Limb (tissue), 2 donors: ENCODE data around the gene PSMB10.
"Not testable (repeated sequence)": the region's sequence is repeated elsewhere in the genome, so short reads cannot be mapped to it uniquely, and the experiment has no call there.

Source experiments
- DNase-seq, 2 donors: peaks; one replicate each; pipeline ENCODE4 v3.0.0-alpha.2; 2016; ENCODE audit errors: extremely low spot score in 2 of 2

The PSMB10 gene

DNA sequence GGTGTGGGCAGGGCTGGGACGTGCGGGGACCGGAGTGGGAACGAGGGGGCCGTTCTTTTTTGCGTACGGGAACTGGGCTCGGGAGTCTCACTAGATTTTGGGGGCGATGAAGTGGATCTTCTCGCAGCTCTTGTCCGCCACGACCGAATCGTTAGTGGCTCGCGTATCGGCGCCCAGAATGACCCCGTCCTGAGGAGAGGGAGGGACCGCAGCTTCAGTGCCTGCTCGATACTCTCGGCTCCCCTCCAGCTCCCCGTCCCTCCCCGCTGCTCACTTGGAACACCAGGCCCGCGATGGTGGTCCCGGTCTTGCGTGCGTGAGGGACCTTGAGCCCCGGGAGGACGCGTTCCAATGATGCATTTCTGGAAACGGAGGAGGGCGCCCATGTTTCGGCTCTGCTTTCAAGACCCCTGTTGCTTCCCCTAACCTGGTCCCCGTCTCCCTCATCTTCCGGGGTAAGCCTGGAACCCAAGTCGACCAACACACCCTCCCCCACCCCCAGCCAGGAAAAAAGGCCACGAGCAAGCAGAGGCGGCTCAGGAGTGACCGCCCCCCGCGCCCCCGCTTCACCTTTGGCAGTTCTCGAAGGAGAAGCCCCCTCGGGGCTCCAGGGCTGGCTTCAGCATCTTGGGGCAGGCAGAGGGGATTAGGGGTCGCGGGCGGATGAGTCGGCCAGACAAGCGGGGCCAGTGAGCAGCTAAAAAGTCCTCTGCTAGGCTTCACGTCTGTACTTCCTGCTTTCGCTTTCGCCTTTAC, at the start of gene PSMB10:
TSS of gene PSMB10 (minus strand) at position 727 of the 756 bp plus-strand sequence. CDS start at position 626, 101 bp downstream.
- peak; percentile 32 to 68 for DNase-seq

DNA sequence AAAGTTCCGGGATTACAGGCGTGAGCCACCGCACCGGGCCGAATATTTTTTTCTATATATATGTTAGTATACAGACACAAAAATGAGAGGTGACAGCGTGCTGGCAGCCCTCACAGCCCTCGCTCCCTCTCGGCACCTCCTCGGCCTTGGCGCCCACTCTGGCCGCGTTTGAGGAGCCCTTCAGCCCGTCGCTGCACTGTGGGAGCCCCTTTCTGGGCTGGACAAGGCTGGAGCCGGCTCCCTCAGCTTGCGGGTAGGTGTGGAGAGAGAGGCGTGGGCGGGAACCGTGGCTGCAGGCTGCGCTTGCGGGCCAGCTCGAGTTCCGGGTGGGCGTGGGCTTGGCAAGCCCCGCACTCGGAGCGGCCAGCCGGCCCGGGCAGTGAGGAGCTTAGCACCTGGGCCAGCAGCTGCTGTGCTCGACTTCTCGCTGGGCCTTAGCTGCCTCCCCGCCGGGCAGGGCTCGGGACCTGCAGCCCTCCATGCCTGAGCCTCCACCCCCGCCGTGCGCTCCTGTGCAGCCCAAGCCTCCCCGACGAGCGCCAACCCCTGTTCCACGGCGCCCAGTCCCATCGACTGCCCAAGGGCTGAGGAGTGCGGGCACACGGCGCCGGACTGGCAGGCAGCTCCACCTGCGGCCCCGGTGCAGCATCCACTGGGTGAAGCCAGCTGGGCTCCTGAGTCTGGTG, 45.5 kb upstream of the PSMB10 start:
- DNase-seq = no peak

DNA sequence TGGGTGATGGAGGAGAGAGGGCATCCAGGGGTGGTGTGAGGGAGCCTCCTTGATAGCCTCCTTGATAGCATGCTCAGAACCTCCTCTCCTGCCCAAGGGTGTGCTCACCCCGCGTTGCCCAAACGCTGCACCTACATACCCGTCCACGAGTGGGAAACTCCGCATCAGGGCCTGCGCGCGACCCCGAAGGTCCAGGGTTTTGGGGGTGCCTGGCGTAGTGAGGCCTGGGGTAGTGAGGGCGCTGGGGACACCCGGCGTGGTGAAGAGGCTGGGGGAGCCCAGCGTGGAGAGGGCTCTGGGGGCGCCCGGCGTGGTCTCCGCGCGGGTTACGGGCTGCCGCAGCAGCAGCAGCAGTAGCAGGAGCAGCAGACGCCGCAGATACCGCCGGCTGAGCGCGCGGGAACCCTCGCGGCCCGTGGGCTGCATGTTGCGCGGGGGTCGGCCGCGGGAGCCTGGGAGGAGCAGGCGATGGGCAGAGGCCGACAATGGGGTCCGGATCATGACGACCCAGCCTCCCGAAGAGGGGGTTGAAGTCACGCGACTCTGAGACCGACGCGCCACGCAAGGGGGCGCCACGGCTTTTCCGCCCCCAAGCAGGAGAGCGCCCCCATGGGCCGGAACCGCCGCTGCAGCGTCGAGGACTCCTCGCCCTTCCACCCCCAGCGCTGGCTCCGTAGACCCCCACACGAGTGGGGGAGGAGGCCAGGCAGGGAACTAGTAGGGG, 43.5 kb upstream of the PSMB10 start, which contains the start of gene DPEP3:
TSS of gene DPEP3 (minus strand) at position 545 of the 724 bp plus-strand sequence. CDS start at position 426, 119 bp downstream.
- DNase-seq = no peak

DNA sequence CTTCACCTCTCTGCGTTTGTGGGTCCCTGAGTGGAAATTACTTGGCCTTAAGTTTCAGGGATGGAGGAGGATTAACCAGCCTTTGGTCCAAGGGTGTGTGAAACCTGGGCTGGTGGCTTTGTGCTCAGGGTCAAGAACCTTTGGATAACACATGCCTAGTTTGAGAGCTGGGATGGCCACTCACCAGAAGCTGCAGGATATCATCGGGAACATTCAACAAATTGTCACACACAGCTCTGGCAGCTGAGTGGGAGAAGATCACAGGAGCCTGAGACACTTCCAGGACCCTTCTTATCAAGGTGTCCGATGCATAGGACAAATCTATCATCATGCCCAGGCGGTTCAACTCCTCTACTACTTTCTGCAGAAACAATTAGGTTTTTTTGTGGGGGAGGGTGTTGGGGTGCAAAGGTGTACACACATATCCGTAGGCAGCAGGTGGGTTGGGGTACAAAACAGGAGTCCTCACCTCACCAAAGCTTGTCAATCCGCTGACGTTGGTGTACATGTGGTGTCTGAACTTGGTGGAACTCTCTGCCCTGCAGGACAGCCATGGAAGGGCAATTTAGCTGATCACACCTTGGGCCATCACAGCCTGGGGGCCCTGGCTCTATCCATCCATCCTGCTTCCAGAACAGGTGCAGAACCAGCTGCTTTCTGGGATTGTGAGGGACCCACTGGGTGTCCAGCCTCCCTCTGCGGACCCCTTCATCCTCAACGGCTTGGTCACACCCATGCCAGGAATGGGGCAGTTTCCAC, 41.0 kb upstream of the PSMB10 start:
- no peak for DNase-seq

DNA sequence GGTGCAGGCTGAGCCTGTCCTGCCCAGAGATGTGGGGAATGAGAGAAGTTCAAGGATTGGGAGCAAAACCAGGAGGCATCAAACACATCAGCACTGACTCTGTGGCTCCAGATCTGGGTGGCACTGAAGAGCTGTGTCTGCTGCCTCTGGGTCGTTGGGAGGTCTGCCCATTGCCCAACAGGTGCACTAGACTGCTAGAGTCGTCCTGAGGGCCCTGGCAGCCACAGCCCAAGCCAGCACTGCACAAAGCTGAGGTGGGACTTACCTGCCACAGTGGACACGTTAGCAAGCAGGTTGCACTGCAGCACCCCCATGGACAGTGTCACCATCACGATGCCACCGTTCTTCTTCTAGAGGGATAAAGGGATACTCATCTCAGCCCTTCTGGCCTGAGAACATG, 40.4 kb upstream of the PSMB10 start:
- DNase-seq = no peak

DNA sequence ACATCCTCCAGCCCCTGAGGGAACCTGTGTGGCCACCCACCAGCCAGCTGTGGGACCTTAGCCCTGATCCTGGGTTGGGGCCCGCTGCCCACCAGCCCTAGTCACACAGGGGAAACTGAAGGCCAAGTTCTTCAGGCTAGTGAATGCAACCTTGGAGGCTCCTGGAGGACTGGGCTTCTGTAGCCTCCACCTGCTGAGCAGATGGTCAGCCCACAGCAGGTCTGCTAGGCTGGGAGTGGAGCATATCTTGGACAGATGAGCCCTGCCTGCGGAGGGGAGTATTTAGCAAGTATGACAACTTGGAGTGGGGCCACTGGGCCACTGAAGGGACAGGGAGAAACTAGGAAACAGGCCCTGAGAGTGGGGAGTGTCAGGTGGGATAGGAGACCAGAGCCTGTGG, 39.6 kb upstream of the PSMB10 start:
- no peak for DNase-seq

DNA sequence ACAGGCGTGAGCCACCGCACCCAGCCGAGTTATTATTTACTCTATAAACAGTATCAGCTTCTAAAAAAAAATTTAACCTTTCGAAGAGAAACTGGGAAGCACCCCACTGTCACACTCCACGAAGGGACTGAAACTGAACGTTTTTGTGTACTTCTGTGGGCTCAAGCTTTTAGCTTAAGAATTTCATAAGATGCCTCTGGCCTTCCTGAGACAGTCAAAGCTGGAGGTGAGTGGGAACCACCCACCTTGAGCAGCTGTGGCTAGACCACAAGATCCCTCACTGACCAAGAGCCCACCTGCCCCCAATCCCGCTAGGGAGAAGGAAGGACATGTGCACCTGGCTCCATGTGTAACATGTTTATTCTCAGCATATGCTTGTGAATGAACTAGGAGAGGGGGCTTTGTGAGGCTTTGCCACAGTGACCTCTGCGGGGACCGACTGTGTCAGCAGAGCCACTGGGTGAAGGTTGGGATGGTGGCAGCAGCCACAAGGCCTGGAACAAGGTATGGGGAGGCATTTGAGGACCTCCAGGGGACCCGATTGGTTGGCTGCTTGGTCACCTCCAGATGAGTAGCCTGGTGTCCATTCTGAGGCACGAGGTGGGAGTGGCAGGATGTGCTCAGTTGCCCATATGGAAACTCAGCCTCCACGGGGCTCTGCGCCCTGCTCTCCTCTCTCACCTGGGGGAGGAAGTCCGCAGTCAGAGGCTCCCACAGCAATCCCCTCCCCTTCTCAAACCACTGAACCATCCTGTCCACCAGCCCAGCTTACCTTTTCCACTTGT, 38.9 kb upstream of the PSMB10 start:
- no peak for DNase-seq

DNA sequence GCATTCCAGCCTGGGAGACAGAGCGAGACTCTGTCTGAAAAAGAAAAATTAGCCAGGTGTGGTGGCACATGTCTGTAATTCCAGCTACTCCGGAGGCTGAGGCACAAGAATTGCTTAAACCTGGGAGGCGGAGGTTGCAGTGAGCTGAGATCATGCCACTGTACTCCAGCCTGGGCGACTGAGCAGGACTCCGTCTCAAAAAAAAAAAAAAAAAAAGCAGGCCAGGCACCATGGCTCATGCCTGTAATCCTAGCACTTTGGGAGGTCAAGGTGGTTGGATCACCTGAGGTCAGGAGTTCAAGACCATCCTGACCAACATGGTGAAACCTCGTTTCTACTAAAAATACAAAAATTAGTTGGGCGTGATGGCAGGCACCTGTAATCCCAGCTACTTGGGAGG, 35.6 kb upstream of the PSMB10 start:
- DNase-seq = not testable (repeated sequence)

DNA sequence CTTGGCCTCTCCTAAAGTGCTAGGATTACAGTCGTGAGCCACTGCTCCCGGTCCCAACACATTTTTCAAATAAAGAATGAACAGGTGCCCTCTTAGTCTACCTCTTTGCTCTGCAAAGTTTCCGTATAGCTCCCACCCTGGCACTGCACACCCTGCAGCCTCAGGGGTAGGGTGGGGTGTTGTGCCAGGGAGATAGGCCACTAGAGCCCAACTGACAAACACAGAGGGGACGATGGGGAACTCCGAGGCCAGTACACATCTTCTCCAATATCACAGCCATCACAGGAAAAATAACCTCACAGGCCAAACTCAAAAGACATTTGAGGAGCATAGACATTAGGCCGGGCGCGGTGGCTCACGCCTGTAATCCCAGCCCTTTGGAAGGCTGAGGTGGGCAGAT, 34.5 kb upstream of the PSMB10 start:
- no peak for DNase-seq

DNA sequence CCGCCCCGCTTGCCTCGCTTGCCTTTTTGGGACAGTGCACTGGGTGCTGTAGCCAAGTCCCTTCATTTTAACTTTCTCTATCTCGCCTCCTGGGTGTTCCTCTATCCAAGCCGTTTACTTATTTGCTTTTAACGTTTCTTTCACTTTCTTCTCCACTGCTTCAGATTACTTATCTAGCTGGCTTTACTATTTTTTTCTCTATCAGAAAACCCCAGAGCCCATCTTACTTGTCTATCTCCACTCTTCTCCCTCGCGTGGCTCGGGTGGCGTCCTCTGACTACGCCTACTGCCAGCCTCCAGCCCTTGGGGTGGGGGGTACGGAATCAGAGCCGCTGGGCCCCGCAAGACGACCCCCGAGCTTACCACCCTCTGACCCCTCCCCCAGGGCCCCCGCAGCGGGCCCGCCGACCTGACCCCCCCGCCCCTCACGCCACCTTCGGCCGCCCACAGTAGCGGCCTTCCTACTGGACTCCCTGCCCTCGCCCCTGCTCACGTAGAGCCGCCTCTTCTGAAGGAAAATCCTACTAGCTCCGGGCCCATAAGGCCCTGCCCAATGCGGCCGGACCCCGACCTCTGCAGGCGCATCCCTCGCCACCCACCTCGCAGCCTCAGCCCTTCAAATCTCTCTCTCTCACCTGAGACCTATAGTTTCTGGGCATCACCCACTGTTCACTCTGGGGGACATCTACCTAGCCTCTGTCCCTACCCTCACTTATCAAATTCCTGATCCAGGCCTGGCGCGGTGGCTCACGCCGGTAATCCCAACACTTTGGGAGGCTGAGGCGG, 32.8 kb upstream of the PSMB10 start:
- DNase-seq = no peak

DNA sequence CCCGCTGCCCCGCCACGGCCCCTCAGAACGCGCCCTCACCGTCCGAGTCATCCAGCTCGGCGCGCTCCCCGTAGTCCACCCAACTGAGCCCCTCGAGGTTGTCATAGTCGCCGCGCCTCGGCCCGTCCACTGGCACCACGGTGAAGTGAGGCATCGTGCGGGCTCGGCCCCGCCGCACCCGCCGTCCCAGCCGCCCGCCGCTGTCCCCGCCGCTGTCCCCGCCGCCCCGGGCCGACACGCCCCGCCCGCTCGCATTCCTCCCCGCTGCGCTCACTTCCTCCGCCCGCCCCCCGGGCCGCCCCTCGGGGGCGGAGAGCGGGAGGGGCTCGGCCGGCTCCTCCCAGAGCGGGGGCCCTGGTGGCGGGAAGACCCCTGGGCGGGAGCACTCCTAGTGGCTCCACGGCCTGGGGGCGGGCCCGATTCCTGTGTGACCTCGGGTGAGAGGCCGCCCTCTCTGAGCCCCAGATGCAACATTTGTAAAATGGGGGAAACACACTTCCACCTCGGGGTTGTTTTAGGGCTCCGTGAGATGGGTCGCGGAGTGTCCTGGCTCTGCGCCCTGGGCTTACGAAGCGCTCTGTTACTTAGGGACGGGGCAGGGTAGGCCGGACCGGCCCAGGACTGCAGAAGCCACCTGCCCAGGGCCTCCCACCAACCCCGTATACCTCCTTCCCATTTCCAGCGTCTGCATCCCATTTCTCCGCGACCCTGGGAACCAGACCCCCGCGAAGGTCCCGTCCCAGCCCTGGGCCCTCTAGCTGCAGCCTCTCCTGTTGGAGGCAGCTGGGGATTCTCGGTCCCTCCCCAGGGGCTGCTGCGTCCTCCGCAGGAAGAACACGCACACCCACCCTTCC, 32.0 kb upstream of the PSMB10 start, which contains the start of gene SLC12A4:
TSS of gene SLC12A4 (minus strand) at position 238 of the 854 bp plus-strand sequence. CDS start at position 154, 84 bp downstream.
- peak; percentile 91 for DNase-seq

DNA sequence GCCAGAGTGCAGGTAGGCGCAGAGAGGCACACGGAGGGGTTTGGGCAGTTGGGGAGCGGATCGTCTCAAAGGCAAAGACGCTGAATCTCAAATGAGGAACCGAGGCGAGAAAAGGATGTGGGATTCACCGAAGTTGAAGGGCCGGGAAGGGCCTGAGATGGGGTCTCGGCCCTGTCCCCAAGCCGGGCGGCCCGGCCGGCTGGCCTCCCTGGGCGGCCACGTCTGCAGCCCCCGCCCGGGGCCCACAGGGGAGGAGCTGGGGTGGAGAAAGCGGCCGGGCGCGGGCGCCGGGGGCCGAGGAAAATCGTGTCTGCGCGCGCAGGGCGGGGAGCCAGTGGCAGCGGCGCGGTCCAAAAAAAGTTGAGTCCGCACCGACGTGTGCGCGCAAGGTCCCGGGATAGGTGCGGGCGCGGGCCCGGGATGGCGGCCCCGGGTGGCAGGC, 31.3 kb upstream of the PSMB10 start:
- peak in 1 of 2 donors; percentile 79 for DNase-seq

DNA sequence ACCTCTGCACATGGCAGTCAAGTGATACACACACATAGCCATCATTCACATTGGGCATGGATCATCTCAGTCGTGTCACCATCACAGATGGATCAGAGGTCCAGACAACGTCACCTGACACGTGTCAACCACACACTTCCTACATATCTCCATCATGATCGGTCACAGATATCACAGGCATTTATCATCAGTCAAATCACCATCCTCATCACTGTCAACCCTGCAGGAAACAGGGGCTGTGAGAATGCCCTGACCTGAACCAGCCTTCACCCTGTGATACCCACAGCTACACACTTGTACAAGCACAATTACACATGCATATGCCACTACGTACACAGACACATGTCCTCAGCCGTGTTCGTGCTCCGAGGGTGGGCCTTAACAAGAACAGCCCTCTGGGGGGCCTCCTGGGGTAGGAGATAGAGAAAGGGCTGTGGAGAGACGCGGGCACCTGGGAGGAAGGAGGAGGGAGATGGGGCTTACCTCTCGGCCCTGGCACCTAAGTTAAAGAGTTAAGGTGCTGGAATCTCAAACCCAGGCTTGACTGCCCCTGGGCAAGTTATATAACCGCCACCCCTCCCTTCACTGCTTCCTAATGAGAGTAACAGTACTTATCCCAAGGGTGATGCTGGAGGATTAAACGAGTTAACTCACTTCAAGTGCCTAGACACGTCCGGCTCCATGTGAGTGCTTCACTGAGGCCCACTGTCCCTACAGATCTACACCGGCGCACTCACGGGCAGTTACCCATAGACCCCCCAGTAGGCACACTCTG, 30.7 kb upstream of the PSMB10 start:
- DNase-seq = no peak

DNA sequence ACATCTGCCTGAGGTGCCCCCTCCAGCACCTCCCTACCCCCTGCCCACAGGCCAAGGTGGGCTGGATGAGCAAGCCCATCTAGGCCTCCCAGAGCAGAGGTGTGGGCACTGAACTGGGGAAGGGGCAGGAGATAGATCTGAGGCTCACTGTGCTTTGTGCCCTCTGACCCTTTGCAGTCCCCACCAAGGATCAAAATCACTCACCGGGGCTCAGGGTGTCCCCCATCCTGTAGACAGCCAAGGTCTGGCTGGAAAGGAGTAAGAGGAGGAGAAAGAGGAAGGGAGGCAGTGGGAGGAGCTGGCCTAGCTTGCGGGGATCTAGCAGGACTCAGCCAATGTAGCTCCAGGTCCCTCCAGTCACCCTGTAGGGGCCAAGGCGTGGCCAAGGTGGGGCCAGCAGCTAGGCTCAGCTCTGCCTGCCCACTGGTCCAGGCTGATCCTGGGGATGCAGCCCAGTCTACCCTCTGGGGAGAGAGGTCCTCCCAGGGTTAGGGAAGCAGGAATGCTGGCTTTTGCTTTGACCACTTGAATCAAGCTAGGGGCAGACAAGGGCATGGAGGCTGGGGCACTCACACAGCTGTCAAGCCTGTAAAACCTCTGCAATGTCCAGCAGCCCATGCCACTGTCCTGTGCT, 30.0 kb upstream of the PSMB10 start:
- DNase-seq = no peak

DNA sequence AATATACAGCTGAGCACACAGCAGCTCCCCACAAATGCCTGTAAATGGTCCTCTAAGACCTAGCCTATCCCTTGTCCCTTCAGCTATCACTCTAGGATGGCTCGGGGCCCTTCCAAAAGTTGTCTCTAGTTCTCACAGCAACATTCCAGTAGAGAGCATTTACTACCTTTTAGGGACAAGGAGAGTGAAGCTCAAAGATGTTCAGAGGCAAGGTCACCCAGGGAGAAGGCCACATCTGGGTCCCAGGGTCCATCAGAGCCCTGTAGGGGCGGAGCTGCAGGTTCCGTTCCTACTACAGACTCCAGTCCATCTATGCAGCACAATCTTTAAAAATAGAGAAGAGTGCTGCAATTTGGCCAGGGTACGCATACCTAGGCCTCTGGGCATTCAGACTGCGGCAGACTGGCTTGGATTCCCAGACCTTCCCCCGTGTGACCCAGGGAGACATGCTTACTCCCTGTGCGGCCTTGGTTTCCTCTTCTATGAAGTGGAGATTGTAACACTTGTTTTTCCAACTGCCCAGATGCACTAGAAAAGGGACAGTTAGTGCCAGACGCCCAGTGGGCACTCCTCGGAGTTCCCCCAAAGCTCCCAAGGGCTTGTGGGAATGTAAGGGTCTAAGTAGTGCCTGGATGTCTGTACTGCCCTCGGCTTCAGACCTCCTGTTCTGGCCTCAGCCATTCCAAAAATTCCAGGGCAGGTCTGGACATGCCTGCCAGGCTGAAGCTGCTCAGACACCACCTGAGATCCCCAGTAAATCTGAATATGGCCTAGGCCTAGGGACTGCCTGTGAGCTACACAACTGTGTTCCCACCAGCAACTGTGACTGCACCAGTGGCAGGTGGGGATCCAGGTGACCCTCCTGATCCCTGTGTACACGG, 29.3 kb upstream of the PSMB10 start:
- no peak for DNase-seq

DNA sequence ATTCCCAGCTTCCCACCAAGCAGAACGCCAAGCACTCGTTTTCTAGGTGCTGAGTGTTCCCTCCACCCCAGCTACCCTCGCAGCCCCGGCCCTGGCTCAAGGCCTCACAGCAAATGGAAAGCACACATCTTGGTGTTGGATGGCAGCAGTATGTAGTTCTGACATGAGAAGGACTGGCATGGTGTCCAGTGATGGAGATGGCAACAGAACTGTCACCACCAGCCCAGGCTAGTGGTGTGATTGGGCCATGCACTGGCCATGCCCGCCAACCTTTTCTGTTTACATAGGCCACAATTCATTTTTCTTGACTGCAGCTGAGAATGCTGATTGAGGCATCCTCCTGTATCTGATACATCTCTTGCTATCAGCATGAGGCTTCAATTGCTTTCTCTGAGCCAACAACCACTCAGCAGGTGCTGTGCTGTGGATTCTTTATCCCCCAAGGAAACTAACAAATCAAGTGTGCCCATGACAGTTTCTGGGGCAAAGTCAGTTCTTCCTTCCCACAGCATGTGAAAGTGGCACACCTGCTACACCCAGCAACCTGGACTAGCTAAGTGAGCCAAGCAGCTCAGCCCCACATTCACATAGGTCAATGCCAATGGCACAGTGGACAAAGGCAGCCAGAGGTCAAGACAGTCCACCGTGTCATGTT, 28.0 kb upstream of the PSMB10 start:
- no peak for DNase-seq
